Small intestine (tissue), 7 donors: ENCODE measurements around the gene HPS3. TPM values are rescaled to one million over a fixed set of nuclear protein-coding genes. Genes with fewer than 3 reads are reported as not detected.

Experiments used
- DNase-seq, 2 donors: peaks; one replicate each; pipeline versions ENCODE4 v3.0.0 to v3.0.0-alpha.2; 2013
- FAIRE-seq: peaks from 2 replicates; lab custom pipeline; 2012; peaks lifted over from hg19 to GRCh38; lab: Jason Lieb, UNC
- H3K27ac ChIP-seq, 3 donors: one replicate each; pipeline ENCODE4 v1.5.1; 2013; ENCODE audit warnings: low read length in 2 of 3, mild to moderate bottlenecking in 2 of 3, control low read depth in 1 of 3, inconsistent platforms in 1 of 3, low read depth in 1 of 3, moderate library complexity in 1 of 3
- H3K27me3 ChIP-seq, 3 donors: one replicate each; pipeline ENCODE4 v1.6.1; 2013; ENCODE audit warnings: low read length in 3 of 3, inconsistent platforms in 1 of 3; ENCODE audit not compliant: control insufficient read depth in 3 of 3, insufficient read depth in 3 of 3
- H3K36me3 ChIP-seq, 3 donors: one replicate each; pipeline ENCODE4 v1.6.1; 2013; ENCODE audit warnings: low read length in 3 of 3, inconsistent platforms in 1 of 3, low read depth in 1 of 3, mild to moderate bottlenecking in 1 of 3, moderate library complexity in 1 of 3; ENCODE audit not compliant: control insufficient read depth in 3 of 3, insufficient read depth in 2 of 3
- H3K4me1 ChIP-seq, 3 donors: one replicate each; pipeline ENCODE4 v1.6.1; 2013; ENCODE audit warnings: low read length in 2 of 3, inconsistent platforms in 1 of 3, low read depth in 1 of 3, mild to moderate bottlenecking in 1 of 3, moderate library complexity in 1 of 3; ENCODE audit not compliant: control insufficient read depth in 3 of 3, insufficient read depth in 2 of 3
- H3K4me3 ChIP-seq, 3 donors: one replicate each; pipeline ENCODE4 v1.5.1; 2013; ENCODE audit warnings: low read length in 3 of 3, control low read depth in 1 of 3, inconsistent platforms in 1 of 3, low read depth in 1 of 3, mild to moderate bottlenecking in 1 of 3, moderate library complexity in 1 of 3
- H3K9me3 ChIP-seq, 2 donors: one replicate each; pipeline ENCODE4 v1.6.1; 2013; ENCODE audit warnings: low read depth in 1 of 2, low read length in 1 of 2; ENCODE audit not compliant: control insufficient read depth in 2 of 2, insufficient read depth in 1 of 2
- WGBS, 3 donors: extraction: QIAGEN DNeasy Blood & Tissue Kit; methylation state at CpG; one replicate each; pipeline ENCODE4 v1.1.7; 2013; 5-methylcytosine and 5-hydroxymethylcytosine counted together
- polyA plus RNA-seq, 4 donors: library from polyadenylated mRNA; stranded (reverse) in 3 of 4; unstranded in 1 of 4; fragments of 200-250 nt in 3 of 4; fragments of 120-200 nt in 1 of 4; gene quantifications; one replicate each; pipeline versions ENCODE4 v1.2.1 to v1.2.3, GENCODE V29; 2013
- donor health status: healthy with polysubstance abuse.
- donor health status: control.
- donor health status: control.
- donor health status: Bipolar disorder and iron deficiency.
- donor health status: healthy.

The HPS3 gene
- polyA plus RNA-seq, 4 donors: 7.3 to 32.0 (median 10.2) TPM

DNA sequence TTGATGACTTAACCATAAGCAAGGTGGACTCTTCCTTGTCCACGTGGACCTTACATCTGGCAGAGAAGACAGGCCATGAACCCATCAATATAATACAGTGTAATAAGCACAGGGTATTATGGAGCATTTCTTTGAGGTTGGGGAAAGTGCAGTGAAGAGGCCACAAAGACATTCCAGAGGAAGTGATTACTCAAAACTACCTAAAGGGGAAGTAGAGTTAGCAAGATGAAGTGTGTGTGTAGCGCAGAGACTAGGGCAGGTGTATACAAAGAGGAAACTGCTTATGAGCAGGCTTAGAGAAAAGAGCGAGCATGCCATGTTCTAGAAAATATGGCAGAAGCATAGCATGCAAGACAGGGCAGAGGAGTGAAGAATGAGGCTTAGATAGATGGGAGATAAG, 74.3 kb downstream of the HPS3 start:
- 57 to 78% (median 68%) methylated on average over 3 of the region's 3 CpGs for WGBS, 3 donors
- Histone ChIP-seq H3K27me3 (no peaks in the 10 kb centered on the region), H3K9me3 (no peaks in the 10 kb centered on the region), H3K4me1 (no peaks in the 10 kb centered on the region), H3K36me3 (no peaks in the 10 kb centered on the region), H3K4me3 (no peak overlapping the region), H3K27ac (no peak overlapping the region)
- DNase-seq (no peak), FAIRE-seq (no peak)

GRCh38 chr3:149204390-149204991, 75.1 kb downstream of the HPS3 start:
- Histone ChIP-seq H3K27me3 (no peaks in the 10 kb centered on the region), H3K4me3 (no peak overlapping the region), H3K36me3 (no peaks in the 10 kb centered on the region), H3K9me3 (no peaks in the 10 kb centered on the region), H3K4me1 (no peaks in the 10 kb centered on the region), H3K27ac (no peak overlapping the region)
- DNase-seq (no peak), FAIRE-seq (no peak)
- 69 to 82% (median 78%) methylated on average over 3 of the region's 3 CpGs for WGBS, 3 donors

GRCh38 chr3:149207475-149207874, 78.0 kb downstream of the HPS3 start:
- H3K4me3 ChIP-seq: no peak overlapping the region
- no peaks in the 10 kb centered on the region for H3K36me3 ChIP-seq
- DNase-seq (no peak), FAIRE-seq (no peak)
- 94 to 96% (median 96%) methylated on average over 2 of the region's 2 CpGs for WGBS, 3 donors
- H3K27me3 ChIP-seq: no peaks in the 10 kb centered on the region
- no peak overlapping the region for H3K27ac ChIP-seq
- no peaks in the 10 kb centered on the region for H3K4me1 ChIP-seq
- no peaks in the 10 kb centered on the region for H3K9me3 ChIP-seq

DNA sequence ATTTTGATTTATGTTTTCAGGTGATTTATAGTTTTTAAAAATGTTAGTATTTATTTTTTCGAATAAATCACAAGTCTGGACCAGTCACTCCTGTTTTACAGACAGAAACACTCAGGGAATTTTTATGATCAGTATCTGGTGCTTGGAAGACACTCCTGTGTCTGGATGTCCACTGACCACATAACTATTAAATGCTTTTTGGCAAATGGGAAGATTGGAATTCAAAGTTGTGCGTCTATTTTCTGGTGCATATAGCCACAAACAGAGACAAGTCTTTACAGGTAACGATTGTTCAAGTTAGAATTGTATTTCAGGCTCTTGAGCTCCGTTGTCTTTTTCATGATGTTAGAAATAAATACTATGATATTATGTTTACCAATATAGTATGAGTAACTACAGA, 80.0 kb downstream of the HPS3 start:
- Histone ChIP-seq H3K4me3 (no peak overlapping the region), H3K27ac (no peak overlapping the region), H3K9me3 (no peaks in the 10 kb centered on the region), H3K4me1 (peaks cover 0 to 9% (median 0%) of the 10 kb centered on the region in 3 donors), H3K27me3 (no peaks in the 10 kb centered on the region), H3K36me3 (no peaks in the 10 kb centered on the region)
- WGBS, 3 donors: 87 to 95% (median 92%) methylated on average over 4 of the region's 4 CpGs
- DNase-seq: no peak
- no peak for FAIRE-seq

DNA sequence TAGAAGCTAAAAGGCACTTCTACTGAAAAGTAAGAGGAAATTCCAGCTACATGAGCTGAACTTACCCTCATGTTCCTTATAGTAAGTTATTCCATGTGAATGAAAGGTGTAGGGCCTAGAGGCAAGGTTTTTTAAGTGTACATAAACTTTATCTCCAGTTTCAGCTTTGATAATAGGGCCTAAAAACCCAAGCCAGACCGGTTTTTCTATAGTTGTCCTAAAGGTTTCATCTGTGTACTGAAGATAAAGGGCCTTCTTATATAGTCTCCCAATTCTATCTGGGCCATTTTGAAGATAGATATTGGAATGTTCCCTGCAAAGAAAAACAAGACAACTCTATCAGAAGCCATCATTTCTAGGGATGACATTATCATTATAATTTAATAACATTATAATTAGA, 82.9 kb downstream of the HPS3 start:
- Histone ChIP-seq H3K9me3 (no peaks in the 10 kb centered on the region), H3K27me3 (no peaks in the 10 kb centered on the region), H3K4me3 (no peak overlapping the region), H3K36me3 (no peaks in the 10 kb centered on the region), H3K27ac (no peak overlapping the region), H3K4me1 (peaks cover 2 to 24% (median 2%) of the 10 kb centered on the region in 3 donors)
- DNase-seq (no peak), FAIRE-seq (no peak)
- WGBS, 3 donors: 11 to 68% (median 44%) methylated on average over 1 of the region's 1 CpG

- Histone ChIP-seq H3K27ac (peak overlapping the region in 1 of 3 donors; percentile 67), H3K27me3 (no peaks in the 10 kb centered on the region), H3K36me3 (no peaks in the 10 kb centered on the region), H3K4me3 (no peak overlapping the region), H3K4me1 (peaks cover 2 to 24% (median 2%) of the 10 kb centered on the region in 3 donors), H3K9me3 (no peaks in the 10 kb centered on the region)
- FAIRE-seq (no peak), DNase-seq (peak; percentile 67 to 79)
- 16 to 61% (median 52%) methylated on average over 1 of the region's 1 CpG for WGBS, 3 donors
These were observed 85.3 kb downstream of the HPS3 start for GRCh38 chr3:149214702-149215101.

DNA sequence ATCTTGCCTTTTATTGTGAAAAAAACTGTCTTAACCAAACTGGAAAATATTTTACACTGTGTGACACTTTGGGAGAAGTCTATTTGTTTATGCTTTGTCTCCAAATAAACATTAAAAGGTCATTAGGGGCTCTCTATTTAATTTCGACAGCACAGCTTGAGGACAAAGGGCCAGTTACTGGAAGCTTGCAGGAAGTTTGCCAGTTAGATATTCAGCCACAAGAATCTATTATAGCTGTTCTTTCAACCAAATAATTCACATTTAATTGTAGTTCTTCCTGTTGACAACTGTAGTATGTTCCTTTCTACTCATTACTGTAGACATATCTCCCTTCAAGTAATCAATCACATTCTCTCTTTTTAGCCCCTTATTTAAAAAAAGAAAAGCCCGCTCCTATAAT, 86.1 kb downstream of the HPS3 start:
- FAIRE-seq (no peak), DNase-seq (no peak)
- peak overlapping the region in 1 of 3 donors; percentile 49 for H3K27ac ChIP-seq
- H3K4me3 ChIP-seq: no peak overlapping the region
- H3K9me3 ChIP-seq: no peaks in the 10 kb centered on the region
- peaks cover 2 to 24% (median 2%) of the 10 kb centered on the region in 3 donors for H3K4me1 ChIP-seq
- WGBS, 3 donors: 48 to 58% (median 57%) methylated on average over 2 of the region's 2 CpGs
- H3K36me3 ChIP-seq: no peaks in the 10 kb centered on the region
- no peaks in the 10 kb centered on the region for H3K27me3 ChIP-seq

- Histone ChIP-seq H3K9me3 (no peaks in the 10 kb centered on the region), H3K27me3 (no peaks in the 10 kb centered on the region), H3K36me3 (no peaks in the 10 kb centered on the region), H3K27ac (peak overlapping the region in 2 of 3 donors; percentile 49 to 63), H3K4me1 (peaks cover 2 to 24% (median 2%) of the 10 kb centered on the region in 3 donors), H3K4me3 (no peak overlapping the region)
- 9 to 47% (median 30%) methylated on average over 4 of the region's 4 CpGs for WGBS, 3 donors
- peak; percentile 54 to 62 for DNase-seq
- FAIRE-seq: no peak
These were observed 86.9 kb downstream of the HPS3 start for GRCh38 chr3:149216193-149216869.
